GM11168 (cell line): ENCODE results near the gene DLAT.
"Not testable (repeated sequence)": the region's sequence is repeated elsewhere in the genome, so short reads cannot be mapped to it uniquely, and the experiment has no call there.

ENCODE experiments used
- in situ Hi-C: fragments of 300-500 bp; cut with MboI; formaldehyde crosslinking; loops from one replicate; pipeline ENCODE4 v1.12.0; 2022; ENCODE audit warnings: low sequenced_read_pairs; ENCODE audit not compliant: unreplicated experiment

DLAT gene

DNA sequence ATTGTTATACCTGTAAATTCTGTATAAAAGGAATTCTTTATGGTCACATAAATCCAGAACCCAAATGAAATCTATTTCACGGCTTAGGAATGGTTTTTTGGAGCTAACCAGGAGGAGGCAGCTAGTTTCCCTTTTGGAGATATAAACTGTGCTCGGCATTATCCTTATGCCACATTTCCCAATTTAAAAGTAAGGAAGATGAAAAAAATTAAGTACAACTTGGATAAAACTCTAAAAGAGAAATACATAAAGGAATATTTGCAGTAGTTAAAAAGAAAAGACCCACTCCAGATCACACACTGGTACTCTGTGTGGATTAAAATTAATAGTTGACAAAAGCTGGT, 17.7 kb downstream of the DLAT start:
- in situ Hi-C loops = no loop called here

DNA sequence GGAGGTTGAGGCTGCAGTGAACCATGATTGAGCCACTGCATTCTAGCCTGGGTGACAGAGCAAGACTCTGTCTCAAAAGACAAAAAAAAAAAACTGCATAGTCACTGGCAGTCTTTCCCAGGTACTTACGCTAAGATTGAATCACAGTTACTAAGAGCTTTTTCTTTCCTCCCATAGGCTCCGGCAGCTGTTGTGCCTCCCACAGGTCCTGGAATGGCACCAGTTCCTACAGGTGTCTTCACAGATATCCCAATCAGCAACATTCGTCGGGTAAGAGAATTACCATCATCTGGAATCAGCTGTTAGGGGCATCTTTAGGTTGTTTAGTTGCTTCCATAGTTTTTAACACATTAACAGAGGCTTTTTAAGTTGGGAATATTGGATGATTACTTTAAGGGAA, 19.8 kb downstream of the DLAT start:
- in situ Hi-C loops = no loop called here

DNA sequence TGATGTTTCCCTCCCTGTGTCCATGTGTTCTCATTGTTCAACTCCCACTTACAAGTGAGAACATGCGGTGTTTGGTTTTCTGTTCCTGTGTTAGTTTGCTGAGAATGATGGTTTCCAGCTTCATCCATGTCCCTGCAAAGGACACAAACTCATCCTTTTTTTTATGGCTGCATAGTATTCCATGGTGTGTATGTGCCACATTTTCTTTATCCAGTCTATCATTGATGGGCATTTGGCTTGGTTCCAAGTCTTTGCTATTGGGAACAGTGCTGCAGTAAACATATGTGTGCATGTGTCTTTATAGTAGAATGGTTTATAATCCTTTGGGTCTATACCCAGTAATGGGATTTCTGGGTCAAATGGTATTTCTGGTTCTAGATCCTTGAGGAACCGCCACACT, 21.4 kb downstream of the DLAT start:
- in situ Hi-C loops = not testable (repeated sequence)

DNA sequence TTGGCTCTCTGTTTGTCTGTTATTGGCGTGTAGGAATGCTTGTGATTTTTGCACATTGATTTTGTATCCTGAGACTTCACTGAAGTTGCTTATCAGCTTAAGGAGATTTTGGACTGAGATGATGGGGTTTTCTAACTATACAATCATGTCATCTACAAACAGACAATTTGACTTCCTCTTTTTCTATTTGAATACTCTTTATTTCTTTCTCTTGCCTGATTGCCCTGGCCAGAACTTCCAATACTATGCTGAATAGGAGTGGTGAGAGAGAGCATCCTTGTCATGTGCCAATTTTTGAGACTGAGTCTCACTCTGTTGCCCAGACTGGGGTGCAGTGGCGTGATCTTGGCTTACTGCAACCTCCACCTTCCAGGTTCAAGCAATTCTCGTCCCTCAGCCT, 23.0 kb downstream of the DLAT start:
- in situ Hi-C loops = not testable (repeated sequence)

DNA sequence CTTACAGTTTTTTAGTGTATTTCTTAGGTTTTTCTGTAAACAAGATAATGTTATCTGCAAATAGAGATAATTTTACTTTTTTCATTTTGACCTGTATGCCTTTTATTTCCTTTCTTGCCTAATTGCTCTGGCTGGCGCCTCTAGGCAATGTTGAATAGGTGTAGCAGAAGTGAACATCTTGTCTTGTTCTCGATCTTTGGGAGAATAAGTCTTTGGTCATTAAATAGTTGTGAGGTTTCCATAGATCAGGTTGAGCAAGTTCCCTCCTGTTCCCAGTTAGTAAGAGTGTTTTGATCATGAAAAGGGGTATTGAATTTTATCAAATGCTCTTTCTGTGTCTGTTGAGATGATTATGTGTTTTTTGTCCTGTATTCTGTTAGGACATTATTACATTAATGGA, 24.6 kb downstream of the DLAT start:
- in situ Hi-C loops = no loop called here

DNA sequence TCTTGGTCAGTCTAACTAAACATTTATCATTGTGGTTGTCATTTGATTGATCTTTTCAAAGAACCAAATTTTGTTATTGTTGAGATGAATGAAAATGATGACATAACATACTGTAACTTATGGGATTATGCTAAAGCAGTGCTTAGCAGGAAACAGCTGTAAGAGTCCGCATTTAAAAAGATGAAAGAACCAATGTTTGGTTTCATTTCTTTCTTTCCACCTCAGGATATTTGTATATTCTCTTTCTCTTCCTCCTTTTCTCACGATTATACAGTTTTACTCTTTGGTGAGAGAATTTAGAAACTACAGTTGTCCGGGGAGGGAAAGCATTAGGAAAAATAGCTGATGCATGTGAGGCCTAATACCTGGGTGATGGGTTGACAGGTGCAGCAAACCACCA, 25.5 kb downstream of the DLAT start:
- in situ Hi-C loops = no loop called here

DNA sequence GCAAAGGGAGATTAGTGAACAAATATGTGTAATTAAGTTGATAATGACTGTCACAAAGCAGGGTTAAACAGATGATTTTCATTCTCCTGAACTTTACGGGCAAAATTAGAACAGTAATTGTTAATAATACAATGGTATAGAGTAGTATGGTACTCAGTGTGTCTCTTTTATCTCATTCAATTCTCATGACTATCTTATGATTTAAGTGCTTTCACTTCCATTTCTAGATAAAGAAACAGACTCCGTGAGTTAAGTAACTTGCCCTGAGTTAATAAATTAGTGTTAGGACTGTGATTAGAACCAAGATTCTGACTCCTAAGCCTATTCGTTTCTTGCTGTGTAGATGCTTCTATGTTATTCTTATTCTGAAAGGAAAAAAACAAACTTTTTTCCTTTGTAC, 26.6 kb downstream of the DLAT start:
- in situ Hi-C loops = no loop called here

DNA sequence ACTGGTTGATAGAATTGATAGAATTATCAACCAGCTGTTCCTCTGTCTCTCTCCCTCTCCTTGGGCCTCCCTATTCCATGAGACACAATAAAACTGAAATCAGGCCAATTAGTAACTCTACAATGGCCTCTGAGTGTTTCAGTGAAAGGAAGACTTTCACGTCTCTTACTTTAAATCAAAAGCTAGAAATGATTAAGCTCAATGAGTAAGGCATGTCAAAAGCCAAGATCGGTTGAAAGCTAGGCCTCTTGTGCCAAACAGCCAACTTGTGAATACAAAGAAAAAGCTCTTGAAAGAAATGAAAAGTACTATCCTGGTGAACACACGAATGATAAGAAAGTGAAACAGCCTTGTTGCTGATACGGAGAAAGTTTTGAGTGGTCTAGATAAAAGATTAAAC, 32.0 kb downstream of the DLAT start:
- in situ Hi-C loops = no loop called here

DNA sequence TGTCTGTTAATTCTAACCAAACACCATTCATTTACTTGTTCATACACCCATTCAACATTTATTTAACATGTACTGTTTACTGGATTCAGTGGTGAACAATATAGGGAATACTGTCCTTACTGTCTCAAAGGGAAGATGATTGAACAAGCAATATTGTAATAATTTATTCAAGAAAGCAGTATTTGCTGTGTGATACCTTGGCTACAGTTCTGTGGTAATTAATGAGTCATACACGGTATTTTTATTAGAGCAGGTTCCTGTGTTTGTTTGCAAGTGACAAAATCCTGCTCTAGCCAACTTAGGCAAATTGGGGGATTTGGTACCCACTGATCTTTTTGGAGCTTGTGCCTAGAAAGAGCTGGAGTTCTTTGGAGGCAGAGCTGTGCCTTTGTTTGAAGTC, 32.9 kb downstream of the DLAT start:
- in situ Hi-C loops = no loop called here

DNA sequence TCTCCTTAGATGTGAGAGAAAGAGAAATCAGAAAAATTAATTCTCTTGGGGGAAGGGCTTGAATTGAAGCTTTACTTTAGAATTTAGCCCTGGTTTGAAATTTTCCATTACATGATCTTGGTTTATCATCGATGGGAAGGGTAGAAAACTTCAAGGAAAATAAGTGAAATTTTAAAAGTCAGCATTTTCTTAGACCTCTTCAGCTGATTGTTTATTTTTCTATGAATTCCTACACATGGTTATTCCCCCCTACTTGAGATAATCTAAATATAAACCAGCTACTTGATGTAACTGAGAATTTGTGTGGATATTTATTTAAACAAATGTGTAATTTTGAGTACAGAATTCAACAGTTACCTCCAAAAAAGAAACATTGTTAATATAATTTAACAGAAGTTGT, 37.7 kb downstream of the DLAT start:
- in situ Hi-C loops = no loop called here

DNA sequence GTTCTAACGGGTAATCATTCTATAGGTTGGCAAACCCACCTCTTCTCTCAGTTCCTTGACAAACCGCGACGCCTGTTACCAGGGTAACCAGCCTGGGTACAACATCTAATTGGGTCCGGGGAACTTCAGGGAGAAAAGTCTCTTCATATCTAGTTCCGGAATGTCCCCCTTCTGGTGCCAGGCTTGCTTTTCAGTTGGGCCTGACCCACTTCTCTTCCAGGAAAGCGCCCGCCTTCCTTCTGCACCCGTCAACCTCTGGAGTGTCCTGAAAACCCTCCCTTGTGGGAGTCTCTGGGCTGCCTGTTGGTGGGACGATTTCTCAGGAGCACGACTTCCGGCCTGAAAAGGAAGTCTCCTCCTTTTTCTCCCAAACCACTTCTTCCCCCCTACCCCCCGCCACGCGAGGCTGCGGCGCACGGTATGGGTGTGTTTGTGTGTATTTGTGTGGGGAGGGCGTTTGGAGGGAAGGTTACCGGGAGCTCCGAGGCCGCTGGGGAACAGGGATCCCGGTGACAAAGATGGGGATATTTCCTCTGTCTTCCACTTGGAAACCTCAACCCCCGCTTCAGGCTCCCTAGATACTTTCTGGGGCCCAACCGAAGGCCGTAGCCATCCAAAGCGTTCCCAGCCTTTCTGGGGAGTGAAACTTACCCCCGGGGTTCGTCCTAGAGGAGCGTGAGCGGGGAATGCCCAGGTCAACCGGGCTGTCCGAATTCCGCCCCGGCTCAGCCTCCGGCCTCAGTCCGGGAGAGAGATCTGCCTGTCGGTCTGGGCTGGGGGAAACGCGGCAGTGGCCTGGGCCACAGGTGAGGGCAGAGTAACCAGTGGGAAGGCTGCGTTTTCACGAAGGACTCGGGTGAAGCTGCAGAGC, 49.0 kb downstream of the DLAT start, which contains the start of the genes NKAPD1 and PIH1D2:
NKAPD1 (plus strand) TSS at position 359 of the 871 bp plus-strand sequence. CDS start 1,276 bp downstream, outside the sequence.
PIH1D2 (minus strand) TSS at position 77 of the 871 bp plus-strand sequence. CDS start 843 bp downstream, outside the sequence.
- in situ Hi-C loops = no loop called here

DNA sequence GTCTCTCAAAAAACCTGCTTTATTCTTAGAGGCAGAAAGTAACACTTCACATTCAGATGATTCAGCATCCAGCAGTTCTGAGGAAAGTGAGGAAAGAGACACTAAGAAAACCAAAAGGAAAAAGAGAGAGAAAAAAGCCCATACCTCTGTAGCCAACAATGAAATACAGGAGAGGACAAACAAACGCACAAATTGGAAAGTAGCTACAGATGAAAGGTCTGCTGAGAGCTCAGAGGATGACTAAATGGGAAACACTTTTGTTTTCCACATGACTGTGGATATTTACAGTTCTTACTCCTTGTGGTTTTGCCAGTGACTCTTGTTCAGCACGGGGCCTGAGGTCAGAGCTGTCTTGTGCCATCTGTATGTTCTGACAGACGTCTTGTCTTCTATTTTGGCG, 57.5 kb downstream of the DLAT start:
- in situ Hi-C loops = no loop called here

DNA sequence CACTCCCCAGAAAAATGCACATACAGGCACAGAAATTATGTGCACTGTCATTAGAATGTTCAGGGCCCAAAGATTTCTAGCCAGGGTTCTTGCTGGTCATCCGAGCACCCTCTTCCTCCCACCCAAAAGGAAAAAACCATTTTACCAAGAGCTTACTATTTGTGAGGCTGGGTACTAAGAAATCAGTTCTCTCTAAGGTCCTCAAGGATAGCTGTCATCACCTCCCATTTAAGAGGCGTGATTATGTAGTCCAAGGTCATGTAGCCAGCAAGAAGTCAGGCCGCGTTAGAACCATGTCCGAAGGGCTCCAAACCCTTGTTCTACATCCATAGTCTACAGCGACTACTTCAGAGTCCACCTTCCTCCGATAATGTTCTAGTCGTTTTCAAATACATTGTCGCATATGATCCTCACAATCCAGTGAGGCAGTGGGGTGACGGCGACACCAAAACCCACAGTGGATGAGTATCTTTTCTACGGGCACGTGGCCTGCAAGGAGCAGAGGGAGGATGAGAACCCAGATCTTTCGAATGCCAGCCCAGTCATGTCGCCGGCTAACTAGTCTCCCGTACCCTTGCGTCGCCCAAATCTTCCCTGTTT, 60.7 kb downstream of the DLAT start:
- in situ Hi-C loops = no loop called here

DNA sequence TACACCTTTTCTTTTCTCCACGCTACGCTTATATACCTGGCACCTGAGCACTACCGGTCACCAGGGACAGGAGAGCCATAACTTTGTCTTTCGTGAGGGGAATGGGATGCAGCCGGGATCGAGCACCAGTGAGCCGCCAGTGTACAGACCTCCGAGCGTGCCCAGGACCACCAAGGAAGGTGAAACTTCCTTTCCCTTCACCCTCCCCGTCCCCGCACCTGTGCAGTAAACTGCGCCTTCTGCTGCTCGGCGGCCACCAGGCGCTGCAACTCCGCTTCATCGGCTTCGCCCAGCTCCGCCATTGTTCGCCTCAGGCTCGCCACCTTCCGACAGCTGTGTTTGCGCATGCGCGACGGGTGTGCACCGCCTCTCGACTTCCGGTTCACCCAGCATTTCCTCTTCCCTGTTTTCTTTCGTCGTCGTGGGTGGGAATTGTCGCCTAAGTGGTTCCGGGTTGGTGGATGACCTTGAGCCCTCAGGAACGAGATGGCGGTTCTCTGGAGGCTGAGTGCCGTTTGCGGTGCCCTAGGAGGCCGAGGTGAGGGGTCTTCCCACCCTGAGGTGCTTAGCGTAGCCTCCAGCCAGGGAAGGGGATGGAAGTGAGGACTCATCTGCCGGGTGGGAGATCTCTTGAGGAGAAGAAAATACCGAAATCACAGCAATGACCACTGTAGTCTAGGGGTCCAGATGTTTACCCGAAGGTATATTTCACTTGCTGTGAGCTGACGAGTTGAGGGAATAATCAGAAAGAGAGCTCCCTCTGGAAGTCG, 61.4 kb downstream of the DLAT start, which contains the start of the genes SDHD and TIMM8B:
SDHD (plus strand) TSS at position 452 of the 770 bp plus-strand sequence; CDS start at position 487, 35 bp downstream.
TIMM8B (minus strand) TSS at position 335 of the 770 bp plus-strand sequence; CDS start at position 302, 33 bp downstream.
- in situ Hi-C loops = no loop called here

DNA sequence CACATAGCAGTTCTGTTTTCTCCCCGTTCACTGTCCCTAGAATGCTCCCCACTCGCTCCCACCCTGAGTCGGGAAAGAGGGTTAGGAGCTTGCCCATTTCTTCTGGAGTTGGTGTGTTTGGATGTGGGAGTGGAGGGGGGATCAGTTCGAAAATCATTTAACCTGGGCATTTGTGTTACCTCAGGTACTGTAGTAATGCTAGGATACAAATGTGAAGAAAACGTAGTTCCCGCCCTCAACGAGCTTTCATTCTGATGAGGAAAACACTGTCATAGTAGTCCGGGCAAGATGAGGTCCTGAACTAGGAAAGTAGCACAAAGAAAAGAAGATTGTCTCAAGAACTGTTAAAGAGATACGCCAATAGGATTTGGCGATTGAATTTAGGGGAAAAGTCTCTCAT, 62.0 kb downstream of the DLAT start:
- in situ Hi-C loops = no loop called here

DNA sequence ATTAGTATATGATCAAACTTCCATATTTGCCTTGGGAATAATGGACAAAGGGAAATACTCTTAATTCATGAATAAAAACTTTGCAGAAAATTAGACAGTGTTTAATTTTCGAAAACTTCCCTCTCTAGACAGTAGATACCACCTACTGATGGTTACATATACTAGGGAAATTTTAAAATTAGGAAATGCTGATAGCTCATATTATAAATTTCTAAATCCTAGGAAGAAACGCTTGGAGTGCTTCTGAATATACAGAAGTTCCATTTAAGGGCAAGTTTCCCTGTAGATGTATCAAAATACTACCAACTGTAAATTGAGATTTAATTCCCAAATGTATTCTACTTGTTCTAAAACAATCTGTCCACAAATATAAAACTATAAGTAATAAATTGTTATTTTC, 70.1 kb downstream of the DLAT start:
- in situ Hi-C loops = not testable (repeated sequence)

DNA sequence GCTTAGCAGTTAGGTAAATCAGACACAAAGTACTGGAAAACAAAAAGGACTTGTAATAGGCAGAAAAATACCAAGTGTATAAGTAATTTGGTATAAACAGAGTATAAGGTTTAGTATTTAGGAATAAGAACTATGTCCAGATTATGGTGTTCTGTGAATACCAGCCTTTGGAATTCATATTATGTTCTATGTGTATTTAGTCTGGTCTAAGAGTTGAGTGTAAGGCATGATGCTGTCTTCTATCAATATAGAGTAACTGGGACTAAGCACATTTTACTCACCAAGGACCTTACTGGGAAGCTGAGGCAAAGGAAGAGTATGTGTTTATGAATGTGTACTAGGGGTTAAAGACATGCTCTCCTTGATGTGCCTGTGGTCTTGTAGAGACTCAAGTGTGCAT, 71.0 kb downstream of the DLAT start:
- in situ Hi-C loops = no loop called here

DNA sequence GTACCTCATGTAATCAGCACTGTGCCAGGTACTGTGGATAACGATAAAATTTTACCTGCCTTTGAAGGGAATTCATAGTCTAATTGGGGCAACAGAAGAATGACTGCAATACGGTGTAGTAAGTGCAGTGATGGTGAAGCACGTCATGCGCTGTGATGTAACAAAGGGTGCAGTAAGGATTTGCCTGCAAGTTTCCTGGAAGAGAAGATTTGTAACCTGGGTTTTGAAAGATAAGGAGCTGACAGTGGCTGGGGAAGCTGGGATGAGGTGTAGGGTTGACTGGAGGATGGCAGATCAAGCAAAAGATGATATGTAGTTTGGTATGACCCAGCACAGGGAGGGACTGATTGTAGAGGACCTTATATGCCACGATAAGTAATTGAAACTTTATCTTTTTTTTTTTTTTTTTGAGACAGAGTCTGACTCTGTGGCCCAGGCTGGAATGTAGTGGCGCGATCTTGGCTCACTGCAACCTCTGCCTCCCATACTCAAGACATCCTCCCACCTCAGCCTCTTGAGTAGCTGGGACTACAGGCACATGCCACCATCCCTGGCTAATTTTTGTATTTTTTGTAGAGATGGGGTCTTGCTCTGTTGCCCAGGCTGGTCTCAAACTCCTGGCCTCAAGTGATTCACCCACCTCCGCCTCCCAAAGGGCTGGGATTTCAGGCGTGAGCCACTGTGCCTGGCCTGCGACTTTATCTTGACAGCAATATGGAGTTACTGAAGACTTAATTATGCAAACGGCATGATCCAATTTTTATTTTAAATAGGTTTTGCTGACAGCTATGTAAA, 72.7 kb downstream of the DLAT start:
- in situ Hi-C loops = no loop called here

DNA sequence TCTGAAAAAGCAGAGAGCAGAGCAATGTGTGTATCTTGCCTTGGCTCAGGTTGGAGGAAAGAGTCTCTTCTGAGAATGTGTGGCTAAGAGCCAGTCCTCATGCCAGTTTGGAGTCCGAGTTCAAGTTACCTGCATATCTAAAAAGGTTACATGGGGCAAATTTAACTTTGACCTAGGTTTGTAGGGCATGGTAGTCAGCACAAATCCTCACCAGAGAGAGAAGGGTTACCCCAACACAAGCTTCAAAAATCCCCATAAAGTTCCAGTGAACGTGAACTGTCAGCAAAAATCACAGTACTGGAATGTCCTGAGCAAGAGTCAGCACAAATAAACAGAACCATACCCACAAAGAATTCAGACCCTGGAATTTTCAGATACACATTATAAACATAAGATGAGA, 75.3 kb downstream of the DLAT start:
- in situ Hi-C loops = no loop called here

DNA sequence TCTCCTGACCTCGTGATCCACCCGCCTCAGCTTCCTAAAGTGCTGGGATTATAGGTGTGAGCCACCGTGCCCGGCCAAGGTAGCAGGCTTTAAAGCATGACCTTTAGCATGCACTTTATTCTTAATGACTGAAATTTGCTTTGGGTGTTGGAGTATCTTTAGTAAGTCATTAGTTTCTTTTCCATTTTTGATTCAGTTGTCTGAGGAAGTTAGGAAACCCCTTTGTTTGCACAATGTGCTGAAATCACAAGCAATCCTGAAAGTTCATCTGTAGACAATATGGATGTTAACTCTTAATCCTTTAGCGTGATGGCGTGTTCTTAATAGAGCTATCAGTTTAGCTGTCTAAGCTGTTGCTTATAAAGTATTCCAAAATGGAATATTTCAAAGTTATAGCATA, 78.2 kb downstream of the DLAT start:
- in situ Hi-C loops = no loop called here
